SK-N-SH (cell line): ENCODE results near the gene DOK6. TPM values are rescaled to one million over a fixed set of nuclear protein-coding genes. Genes with fewer than 3 reads are reported as not detected.

Experiments used
- CTCF ChIA-PET: fragments of 300-600, 350-600 bp; formaldehyde crosslinking; extraction: SDS; loops from one replicate; lab custom pipeline; 2021; lab: Yijun Ruan, JAX
- POLR2A ChIA-PET: fragments of 350-600 bp; sonication (Branson Sonifier 250); formaldehyde crosslinking; extraction: SDS; loops from one replicate; lab custom pipeline; 2020; ENCODE audit warnings: antibody characterized with exemption, inconsistent platforms; lab: Yijun Ruan, JAX
- DNase-seq: peaks from one replicate; pipeline ENCODE4 v3.0.0; 2012
- H2AFZ ChIP-seq: fragments of 200-600 bp; sonication (generic); 2 replicates; pipeline ENCODE4 v1.8.1; 2016; ENCODE audit warnings: antibody characterized with exemption, mild to moderate bottlenecking, low read depth
- H3F3A ChIP-seq: fragments of 200-600 bp; sonication (generic); replicated peaks from 2 replicates; pipeline ENCODE3; 2016; ENCODE audit warnings: antibody characterized with exemption, mild to moderate bottlenecking; ENCODE audit not compliant: insufficient read depth
- H3K27ac ChIP-seq, 2 experiments: fragments of 200-500 bp in 1 of 2; fragments of 200-600 bp in 1 of 2; sonication (Bioruptor generic) in 1 of 2; sonication (generic), shearing (Covaris generic) in 1 of 2; 2 replicates each; pipeline versions ENCODE4 v1.5.1 to v1.6.1; 2014 to 2016; ENCODE audit warnings: low read depth in 2 of 2, inconsistent platforms in 1 of 2, low read length in 1 of 2, mild to moderate bottlenecking in 1 of 2, mixed read lengths in 1 of 2
- H3K27me3 ChIP-seq: fragments of 200-600 bp; sonication (generic), shearing (Covaris generic); 2 replicates; pipeline ENCODE4 v1.6.1; 2016; ENCODE audit warnings: mixed run types; ENCODE audit not compliant: insufficient read depth
- H3K36me3 ChIP-seq, 2 experiments: fragments of 200-500 bp in 1 of 2; fragments of 200-600 bp in 1 of 2; sonication (Bioruptor generic) in 1 of 2; sonication (generic) in 1 of 2; replicated peaks in 1 of 2; 2 replicates each; pipeline versions ENCODE3 to v1.5.1; 2014 to 2016; ENCODE audit warnings: low read length in 1 of 2, mild to moderate bottlenecking in 1 of 2; ENCODE audit not compliant: insufficient read depth in 2 of 2, control insufficient read depth in 1 of 2
- H3K4me1 ChIP-seq, 2 experiments: fragments of 200-500 bp in 1 of 2; fragments of 200-600 bp in 1 of 2; sonication (Bioruptor generic) in 1 of 2; sonication (generic), shearing (Covaris generic) in 1 of 2; 2 replicates each; pipeline versions ENCODE4 v1.5.1 to v1.6.1; 2014 to 2016; ENCODE audit warnings: low read depth in 1 of 2, low read length in 1 of 2, mixed run types in 1 of 2; ENCODE audit not compliant: insufficient read depth in 2 of 2, control insufficient read depth in 1 of 2
- H3K4me2 ChIP-seq: fragments of 200-600 bp; sonication (generic), shearing (Covaris generic); 2 replicates; pipeline ENCODE4 v1.6.1; 2017; ENCODE audit warnings: mixed run types
- H3K4me3 ChIP-seq, 2 experiments: fragments of 200-500 bp in 1 of 2; fragments of 200-600 bp in 1 of 2; sonication (Bioruptor generic) in 1 of 2; sonication (generic), shearing (Covaris generic) in 1 of 2; 2 replicates each; pipeline versions ENCODE4 v1.5.1 to v1.8.1; 2014 to 2016; ENCODE audit warnings: low read depth in 2 of 2, inconsistent platforms in 1 of 2, low read length in 1 of 2, mild to moderate bottlenecking in 1 of 2, mixed read lengths in 1 of 2, moderate library complexity in 1 of 2
- H3K79me2 ChIP-seq: fragments of 200-600 bp; sonication (generic); 2 replicates; pipeline ENCODE4 v1.8.1; 2017; ENCODE audit warnings: mild to moderate bottlenecking; ENCODE audit not compliant: insufficient read depth
- H3K9ac ChIP-seq: fragments of 200-600 bp; sonication (generic); 2 replicates; pipeline ENCODE4 v1.6.1; 2017; ENCODE audit warnings: mixed run types
- H3K9me2 ChIP-seq: fragments of 200-600 bp; sonication (generic); 2 replicates; pipeline ENCODE4 v1.6.1; 2017; ENCODE audit warnings: mixed run types
- H3K9me3 ChIP-seq: fragments of 200-600 bp; sonication (generic); 2 replicates; pipeline ENCODE4 v1.6.1; 2017; ENCODE audit warnings: mixed run types, mild to moderate bottlenecking, moderate library complexity
- H4K20me1 ChIP-seq: fragments of 200-600 bp; sonication (generic); 2 replicates; pipeline ENCODE4 v1.6.1; 2017; ENCODE audit warnings: mild to moderate bottlenecking, mixed run types; ENCODE audit not compliant: insufficient read depth
- CHD2 ChIP-seq: fragments of 150-350 bp; IDR thresholded peaks from 2 replicates; pipeline ENCODE4 v1.6.1; 2018; ENCODE audit warnings: low read length; ENCODE audit not compliant: partially characterized antibody
- ELF1 ChIP-seq: IDR thresholded peaks from 2 replicates; pipeline ENCODE4 v1.4.0; 2012
- EP300 ChIP-seq, 2 experiments: IDR thresholded peaks; 2 replicates each; pipeline versions ENCODE4 v1.4.0 to v1.6.1; 2012; ENCODE audit warnings: borderline replicate concordance in 1 of 2, low read depth in 1 of 2, low read length in 1 of 2
- EZH2phosphoT487 ChIP-seq: fragments of 200-600 bp; sonication (generic); IDR thresholded peaks from 2 replicates; pipeline ENCODE4 v1.6.1; 2017; ENCODE audit warnings: low read depth, mixed run types, mild to moderate bottlenecking, antibody characterized with exemption, moderate library complexity, borderline replicate concordance
- FOSL2 ChIP-seq: IDR thresholded peaks from 2 replicates; pipeline ENCODE4 v1.4.0; 2012; ENCODE audit warnings: low read depth, mild to moderate bottlenecking, moderate library complexity, borderline replicate concordance
- FOXJ3 ChIP-seq: sonication (generic); formaldehyde crosslinking; IDR thresholded peaks from 2 replicates; pipeline ENCODE4 v1.5.1; 2020; ENCODE audit warnings: mild to moderate bottlenecking, missing genetic modification reagents
- FOXM1 ChIP-seq: IDR thresholded peaks from 2 replicates; pipeline ENCODE4 v1.4.0; 2012; ENCODE audit warnings: low read depth, mild to moderate bottlenecking
- MEF2A ChIP-seq: IDR thresholded peaks from 2 replicates; pipeline ENCODE4 v1.4.0; 2012; ENCODE audit warnings: low read depth, borderline replicate concordance
- NRF1 ChIP-seq: IDR thresholded peaks from 2 replicates; pipeline ENCODE4 v1.6.1; 2012; ENCODE audit warnings: low read depth, mild to moderate bottlenecking, low read length
- POLR2AphosphoS5 ChIP-seq: IDR thresholded peaks from 2 replicates; pipeline ENCODE4 v1.6.1; 2012; ENCODE audit warnings: low read depth, low read length
- RAD21 ChIP-seq: IDR thresholded peaks from 2 replicates; pipeline ENCODE4 v1.6.1; 2012; ENCODE audit warnings: mild to moderate bottlenecking, low read length
- RCOR1 ChIP-seq: fragments of 150-350 bp; IDR thresholded peaks from 2 replicates; pipeline ENCODE4 v1.6.1; 2017; ENCODE audit warnings: antibody characterized with exemption, low read length
- SMC3 ChIP-seq: IDR thresholded peaks from 2 replicates; pipeline ENCODE4 v1.6.1; 2012; ENCODE audit warnings: low read depth, low read length, improper control_type of control experiment
- TCF12 ChIP-seq: IDR thresholded peaks from 2 replicates; pipeline ENCODE4 v1.4.0; 2012
- TEAD4 ChIP-seq: IDR thresholded peaks from 2 replicates; pipeline ENCODE4 v1.4.0; 2012; ENCODE audit warnings: mild to moderate bottlenecking, borderline replicate concordance; ENCODE audit not compliant: insufficient read depth
- USF1 ChIP-seq: IDR thresholded peaks from 2 replicates; pipeline ENCODE4 v1.4.0; 2012; ENCODE audit warnings: low read depth, borderline replicate concordance
- YY1 ChIP-seq: IDR thresholded peaks from 2 replicates; pipeline ENCODE4 v1.4.0; 2012; ENCODE audit warnings: low read depth, mild to moderate bottlenecking
- WGBS: methylation state at CpG from one replicate; pipeline ENCODE4 v1.1.6; 2017; ENCODE audit warnings: low lambda C conversion rate; 5-methylcytosine and 5-hydroxymethylcytosine counted together
- polyA plus RNA-seq, 3 experiments: library from polyadenylated mRNA; depleted of rRNA; stranded (reverse); fragments of >200 nt; gene quantifications; 2 replicates each; pipeline ENCODE4 v1.2.3, GENCODE V29; 2012
- TF ChIP-seq, protein P1 (sequence below): IDR thresholded peaks from 2 replicates; pipeline ENCODE4 v1.6.1; 2012; ENCODE audit warnings: mild to moderate bottlenecking, low read depth, low read length, moderate library complexity
- TF ChIP-seq, protein P2 (sequence below): fragments of 150-350 bp; IDR thresholded peaks from 2 replicates; pipeline ENCODE4 v1.6.1; 2017; ENCODE audit warnings: antibody characterized with exemption, low read length, low read depth, borderline replicate concordance

DOK6 gene
- polyA plus RNA-seq, 1 of the 3 experiments (the other 2 are of a cell fraction) = 3.9 TPM

GRCh38 chr18:69871363-69871762, 470.7 kb downstream of the DOK6 start (continued):
- TF ChIP-seq, protein P1, sequence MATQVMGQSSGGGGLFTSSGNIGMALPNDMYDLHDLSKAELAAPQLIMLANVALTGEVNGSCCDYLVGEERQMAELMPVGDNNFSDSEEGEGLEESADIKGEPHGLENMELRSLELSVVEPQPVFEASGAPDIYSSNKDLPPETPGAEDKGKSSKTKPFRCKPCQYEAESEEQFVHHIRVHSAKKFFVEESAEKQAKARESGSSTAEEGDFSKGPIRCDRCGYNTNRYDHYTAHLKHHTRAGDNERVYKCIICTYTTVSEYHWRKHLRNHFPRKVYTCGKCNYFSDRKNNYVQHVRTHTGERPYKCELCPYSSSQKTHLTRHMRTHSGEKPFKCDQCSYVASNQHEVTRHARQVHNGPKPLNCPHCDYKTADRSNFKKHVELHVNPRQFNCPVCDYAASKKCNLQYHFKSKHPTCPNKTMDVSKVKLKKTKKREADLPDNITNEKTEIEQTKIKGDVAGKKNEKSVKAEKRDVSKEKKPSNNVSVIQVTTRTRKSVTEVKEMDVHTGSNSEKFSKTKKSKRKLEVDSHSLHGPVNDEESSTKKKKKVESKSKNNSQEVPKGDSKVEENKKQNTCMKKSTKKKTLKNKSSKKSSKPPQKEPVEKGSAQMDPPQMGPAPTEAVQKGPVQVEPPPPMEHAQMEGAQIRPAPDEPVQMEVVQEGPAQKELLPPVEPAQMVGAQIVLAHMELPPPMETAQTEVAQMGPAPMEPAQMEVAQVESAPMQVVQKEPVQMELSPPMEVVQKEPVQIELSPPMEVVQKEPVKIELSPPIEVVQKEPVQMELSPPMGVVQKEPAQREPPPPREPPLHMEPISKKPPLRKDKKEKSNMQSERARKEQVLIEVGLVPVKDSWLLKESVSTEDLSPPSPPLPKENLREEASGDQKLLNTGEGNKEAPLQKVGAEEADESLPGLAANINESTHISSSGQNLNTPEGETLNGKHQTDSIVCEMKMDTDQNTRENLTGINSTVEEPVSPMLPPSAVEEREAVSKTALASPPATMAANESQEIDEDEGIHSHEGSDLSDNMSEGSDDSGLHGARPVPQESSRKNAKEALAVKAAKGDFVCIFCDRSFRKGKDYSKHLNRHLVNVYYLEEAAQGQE = no peak
- TF ChIP-seq RCOR1 (no peak), USF1 (no peak)

DNA sequence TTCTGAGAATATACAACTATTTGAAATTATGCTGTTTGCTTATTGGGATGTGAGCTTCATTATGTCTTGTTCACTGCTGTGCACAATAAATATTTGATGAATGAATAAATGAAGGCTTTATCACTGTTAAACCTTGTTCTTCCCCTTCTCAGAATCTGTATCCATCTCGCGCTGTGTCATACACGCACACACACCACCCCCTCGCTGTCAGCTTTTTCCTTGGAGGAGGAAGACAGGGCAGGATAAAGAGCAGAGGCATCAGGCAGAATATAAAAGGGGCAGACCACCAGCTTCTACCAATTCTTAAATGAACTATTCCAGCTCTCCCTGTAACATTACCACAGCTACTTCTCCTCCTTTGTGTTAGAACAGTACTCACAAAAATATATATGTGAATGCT, 472.0 kb downstream of the DOK6 start:
- POLR2A ChIA-PET = no interaction called here
- H3K4me3 ChIP-seq = no peak overlapping the region
- no peak overlapping the region for H3K4me2 ChIP-seq
- no peak overlapping the region for H3K9ac ChIP-seq
- no peaks in the 10 kb centered on the region for H4K20me1 ChIP-seq
- WGBS = 95% methylated on average over 4 of the region's 4 CpGs
- H3K9me2 ChIP-seq = no peaks in the 10 kb centered on the region
- no peak for TF ChIP-seq CHD2
- no peak for TF ChIP-seq EZH2phosphoT487
- TF ChIP-seq YY1 = no peak
- TF ChIP-seq FOXM1 = no peak
- no peak for TF ChIP-seq RAD21
- no peak for TF ChIP-seq FOXJ3 (CRISPR knock-in tag)
- TF ChIP-seq TEAD4 = no peak
- TF ChIP-seq FOSL2 = no peak
- no peak for TF ChIP-seq SMC3
- TF ChIP-seq, all 33 proteins: peak for 0
- H3K4me1 ChIP-seq = peaks cover 0 to 2% of the 10 kb centered on the region in 2 experiments; a peak in 1 of 4 replicates
- H3K27ac ChIP-seq = no peak overlapping the region
- H3K36me3 ChIP-seq = no peaks in the 10 kb centered on the region
- CTCF ChIA-PET = no interaction called here
- DNase-seq = no peak
- H2AFZ ChIP-seq = peak overlapping the region; percentile 29; the same call in 1 of the 2 replicates
- H3F3A ChIP-seq = no peaks in the 10 kb centered on the region
- H3K79me2 ChIP-seq = no peaks in the 10 kb centered on the region
- H3K27me3 ChIP-seq = no peaks in the 10 kb centered on the region
- H3K9me3 ChIP-seq = no peaks in the 10 kb centered on the region

GRCh38 chr18:69874058-69874457, 473.4 kb downstream of the DOK6 start:
- Histone ChIP-seq H3K36me3 (no peaks in the 10 kb centered on the region), H3K27ac (no peak overlapping the region), H3K4me1 (peaks cover 0 to 2% of the 10 kb centered on the region in 2 experiments; a peak in 1 of 4 replicates), H3K9me3 (no peaks in the 10 kb centered on the region), H3K4me2 (no peak overlapping the region), H3K9me2 (no peaks in the 10 kb centered on the region), H3K4me3 (no peak overlapping the region), H3K79me2 (no peaks in the 10 kb centered on the region), H2AFZ (no peak overlapping the region), H3F3A (no peaks in the 10 kb centered on the region), H3K27me3 (no peaks in the 10 kb centered on the region), H3K9ac (no peak overlapping the region), H4K20me1 (no peaks in the 10 kb centered on the region)
- DNase-seq = no peak
- CTCF ChIA-PET = no interaction called here
- 98% methylated on average over 2 of the region's 2 CpGs for WGBS
- POLR2A ChIA-PET = no interaction called here
- TF ChIP-seq ELF1 = no peak
- TF ChIP-seq POLR2AphosphoS5 = no peak
- TF ChIP-seq YY1 = no peak
- TF ChIP-seq USF1 = no peak
- no peak for TF ChIP-seq SMC3
- TF ChIP-seq, protein P2, sequence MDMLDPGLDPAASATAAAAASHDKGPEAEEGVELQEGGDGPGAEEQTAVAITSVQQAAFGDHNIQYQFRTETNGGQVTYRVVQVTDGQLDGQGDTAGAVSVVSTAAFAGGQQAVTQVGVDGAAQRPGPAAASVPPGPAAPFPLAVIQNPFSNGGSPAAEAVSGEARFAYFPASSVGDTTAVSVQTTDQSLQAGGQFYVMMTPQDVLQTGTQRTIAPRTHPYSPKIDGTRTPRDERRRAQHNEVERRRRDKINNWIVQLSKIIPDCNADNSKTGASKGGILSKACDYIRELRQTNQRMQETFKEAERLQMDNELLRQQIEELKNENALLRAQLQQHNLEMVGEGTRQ = no peak
- no peak for TF ChIP-seq RCOR1
- no peak for TF ChIP-seq RAD21
- TF ChIP-seq TCF12 = no peak
- no peak for TF ChIP-seq MEF2A
- no peak for TF ChIP-seq NRF1
- no peak for TF ChIP-seq EP300 (IDR thresholded peaks at IDR 0.05; ENCODE audit: borderline replicate concordance in 1 of 2, low read depth in 1 of 2, low read length in 1 of 2)
